Measurements from ENCODE around the gene CCDC197. TPM values are rescaled to one million over a fixed set of nuclear protein-coding genes. Genes with fewer than 3 reads are reported as not detected.

The CCDC197 gene
- polyA plus RNA-seq, 1 donor from 2014 or later = not detected

GRCh38 chr14:93955850-93956481 is 41.1 kb upstream of the CCDC197 start:
- H3K9me3 ChIP-seq (ENCODE audit: low read length) = no peaks in the 10 kb centered on the region
- H3K36me3 ChIP-seq (ENCODE audit: insufficient read depth, low read length) = no peaks in the 10 kb centered on the region
- H2AFZ ChIP-seq (ENCODE audit: low read depth, low read length) = no peak overlapping the region
- H3K79me2 ChIP-seq (replicated peaks; ENCODE audit: insufficient read depth, low read length) = no peaks in the 10 kb centered on the region
- H3K4me3 ChIP-seq (ENCODE audit: low read length) = no peak overlapping the region
- H3K4me2 ChIP-seq (ENCODE audit: low read length) = no peak overlapping the region
- no peak overlapping the region for H3K27ac ChIP-seq (ENCODE audit: low read length)
- H3K9ac ChIP-seq (ENCODE audit: low read length) = no peak overlapping the region
- H3K9me2 ChIP-seq (ENCODE audit: insufficient read depth, low read length) = no peaks in the 10 kb centered on the region
- no peaks in the 10 kb centered on the region for H3K27me3 ChIP-seq (ENCODE audit: insufficient read depth, low read depth, low read length)
- TF ChIP-seq RAD21 (conservative IDR thresholded peaks at IDR 0.05) = no peak
- TF ChIP-seq SMC3 (conservative IDR thresholded peaks at IDR 0.05; ENCODE audit: poor library complexity) = no peak
- H4K20me1 ChIP-seq (ENCODE audit: insufficient read depth) = no peaks in the 10 kb centered on the region
- no peaks in the 10 kb centered on the region for H3F3A ChIP-seq (ENCODE audit: insufficient read depth, low read length, poor library complexity, severe bottlenecking)

- Histone ChIP-seq H3K9me3 (ENCODE audit: low read length) (no peaks in the 10 kb centered on the region), H3K79me2 (replicated peaks; ENCODE audit: insufficient read depth, low read length) (no peaks in the 10 kb centered on the region), H3K27me3 (ENCODE audit: insufficient read depth, low read depth, low read length) (no peaks in the 10 kb centered on the region), H3K4me3 (ENCODE audit: low read length) (no peak overlapping the region), H3K9me2 (ENCODE audit: insufficient read depth, low read length) (no peaks in the 10 kb centered on the region), H2AFZ (ENCODE audit: low read depth, low read length) (no peak overlapping the region), H3K36me3 (ENCODE audit: insufficient read depth, low read length) (no peaks in the 10 kb centered on the region), H3K4me2 (ENCODE audit: low read length) (no peak overlapping the region), H4K20me1 (ENCODE audit: insufficient read depth) (no peaks in the 10 kb centered on the region), H3K27ac (ENCODE audit: low read length) (no peak overlapping the region), H3K9ac (ENCODE audit: low read length) (no peak overlapping the region), H3F3A (ENCODE audit: insufficient read depth, low read length, poor library complexity, severe bottlenecking) (no peaks in the 10 kb centered on the region)
- TF ChIP-seq RAD21 (conservative IDR thresholded peaks at IDR 0.05) = no peak
- TF ChIP-seq POLR2AphosphoS5 (IDR thresholded peaks at IDR 0.05) = no peak
- no peak for TF ChIP-seq TAF1 (IDR thresholded peaks at IDR 0.05; ENCODE audit: low read depth)
- TF ChIP-seq REST (IDR thresholded peaks at IDR 0.05; ENCODE audit: borderline replicate concordance) = no peak
- no peak for TF ChIP-seq SMC3 (conservative IDR thresholded peaks at IDR 0.05; ENCODE audit: poor library complexity)
- no peak for TF ChIP-seq EP300 (conservative IDR thresholded peaks at IDR 0.05; ENCODE audit: poor library complexity, severe bottlenecking)
- TF ChIP-seq CTCF (IDR thresholded peaks at IDR 0.05; ENCODE audit: poor library complexity, severe bottlenecking) = no peak
- no peak for TF ChIP-seq EZH2 (IDR thresholded peaks at IDR 0.05; ENCODE audit: borderline replicate concordance, insufficient read depth, low read length, poor library complexity, severe bottlenecking)
- no peak for TF ChIP-seq MXI1 (conservative IDR thresholded peaks at IDR 0.05; ENCODE audit: poor library complexity, severe bottlenecking)
Observed at GRCh38 chr14:93956514-93957332, 40.4 kb upstream of the CCDC197 start.

All from neural cell (in vitro differentiated cells).